GM21619 (cell line): Measurements from ENCODE around the gene SETDB1.
A peak's percentile ranks its signal among the peaks of the same experiment; 100 is the strongest.

Experiments
- ATAC-seq: cut with Tn5 transposase; IDR thresholded peaks from one replicate; pipeline ENCODE4 v1.9.1; 2021; ENCODE audit not compliant: unreplicated experiment

The SETDB1 gene

DNA sequence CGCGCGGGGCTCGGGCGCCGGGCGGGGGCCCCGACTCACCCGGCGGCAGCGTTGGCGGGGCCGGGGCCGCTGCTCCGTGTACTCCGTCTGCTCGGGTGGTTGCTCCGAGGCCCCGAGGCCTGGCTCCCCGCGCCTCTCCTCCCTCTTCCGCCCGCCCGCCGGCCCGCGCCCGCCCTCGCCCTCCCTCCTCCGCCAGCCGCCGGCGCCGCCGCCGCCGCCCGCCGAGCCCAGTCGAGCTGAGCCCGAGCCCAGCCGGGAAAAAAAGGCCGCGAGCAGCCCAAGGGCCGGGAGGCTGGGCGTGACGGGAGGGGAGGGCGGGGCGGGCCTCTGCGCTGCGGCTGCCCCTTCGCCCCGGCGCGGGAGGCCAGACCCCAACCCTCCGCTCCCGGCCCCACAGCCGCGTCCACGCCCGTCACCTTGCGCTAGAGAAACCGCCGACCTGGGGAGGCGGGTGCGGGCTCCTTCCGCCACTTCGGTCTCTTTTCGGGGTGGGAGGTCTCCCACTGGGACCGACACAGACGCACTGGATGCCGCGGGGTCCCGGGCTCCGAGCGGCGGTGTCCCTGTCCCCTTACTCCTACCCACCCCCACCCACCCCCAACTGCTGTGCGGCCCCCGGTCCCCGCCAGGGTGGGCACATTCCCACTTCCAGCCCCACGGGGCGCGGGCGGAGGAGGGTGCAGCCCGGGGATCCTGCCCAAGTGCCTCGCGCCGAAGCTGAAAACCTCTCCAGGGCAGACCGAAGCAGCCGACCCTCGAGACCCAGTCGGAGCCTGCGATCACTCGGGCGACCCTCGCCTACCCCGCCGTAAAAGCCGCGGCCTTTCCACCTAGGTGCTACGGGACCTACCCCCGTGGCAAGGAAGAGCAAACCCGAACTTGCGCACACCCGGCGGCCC lies 48.7 kb downstream of the SETDB1 start, which contains the start of gene CERS2:
TSS of gene CERS2 (minus strand) at position 256 of the 899 bp plus-strand sequence. CDS start 5,745 bp downstream, outside the sequence.
- ATAC-seq, result peak; percentile 49

DNA sequence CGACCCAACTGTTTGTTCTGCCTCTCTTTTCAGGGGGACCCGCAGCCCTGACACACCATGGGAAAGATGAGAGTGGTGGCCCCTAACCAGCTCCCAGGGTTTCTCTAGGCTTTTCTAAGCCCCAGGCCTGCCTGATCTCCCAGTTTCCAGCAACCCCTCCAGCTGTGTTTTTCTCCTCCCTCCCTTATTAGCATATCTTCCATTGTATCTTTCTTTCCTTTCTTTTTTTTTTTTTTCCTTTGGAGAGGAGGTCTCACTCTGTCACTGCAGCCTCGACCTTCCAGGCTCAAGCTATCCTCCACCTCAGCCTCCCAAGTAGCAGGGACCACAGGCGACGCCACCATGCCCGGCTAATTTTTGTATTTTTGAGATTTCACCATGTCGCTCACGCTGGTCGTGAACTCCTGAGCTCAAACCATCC lies 50.2 kb downstream of the SETDB1 start:
- ATAC-seq, result no peak

DNA sequence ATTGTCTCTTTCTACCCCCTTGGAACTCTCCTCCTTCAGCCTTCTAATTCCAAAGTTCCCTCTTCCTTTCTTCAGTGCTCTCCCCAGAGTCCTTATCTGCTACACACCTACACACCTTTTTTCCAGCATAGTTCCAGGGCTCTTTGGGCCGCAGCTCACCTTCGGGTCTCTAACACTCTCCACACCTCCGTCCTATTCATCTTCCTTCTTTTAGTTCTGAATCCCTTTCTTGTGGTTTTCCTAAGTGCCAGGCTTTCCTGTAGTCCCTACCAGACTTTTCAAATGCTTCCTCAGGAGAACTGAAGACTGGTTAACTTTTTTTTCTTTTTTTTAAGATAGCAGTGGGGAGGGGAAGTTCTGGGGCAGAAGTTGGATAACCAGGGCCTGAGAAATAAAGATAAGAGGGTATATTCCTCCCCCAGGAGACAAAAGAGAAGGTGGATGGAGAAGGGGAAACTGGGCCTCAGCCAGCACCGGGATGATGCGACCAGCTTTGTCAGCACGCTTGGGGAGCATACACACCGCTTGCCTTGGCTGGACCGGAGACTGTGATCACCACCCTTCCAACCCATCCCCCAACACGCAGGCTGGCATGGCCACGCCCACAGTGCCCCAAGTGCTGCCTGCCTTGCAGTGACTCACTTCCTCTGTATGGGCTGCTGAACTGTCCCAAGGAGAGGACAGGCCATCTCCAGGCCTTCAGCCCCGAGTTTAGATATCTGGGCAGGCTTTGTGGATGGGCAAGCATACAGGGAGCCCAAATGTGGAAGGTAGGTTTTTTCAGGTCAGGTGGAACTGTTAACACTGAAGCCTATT lies 50.9 kb downstream of the SETDB1 start:
- ATAC-seq, result no peak

DNA sequence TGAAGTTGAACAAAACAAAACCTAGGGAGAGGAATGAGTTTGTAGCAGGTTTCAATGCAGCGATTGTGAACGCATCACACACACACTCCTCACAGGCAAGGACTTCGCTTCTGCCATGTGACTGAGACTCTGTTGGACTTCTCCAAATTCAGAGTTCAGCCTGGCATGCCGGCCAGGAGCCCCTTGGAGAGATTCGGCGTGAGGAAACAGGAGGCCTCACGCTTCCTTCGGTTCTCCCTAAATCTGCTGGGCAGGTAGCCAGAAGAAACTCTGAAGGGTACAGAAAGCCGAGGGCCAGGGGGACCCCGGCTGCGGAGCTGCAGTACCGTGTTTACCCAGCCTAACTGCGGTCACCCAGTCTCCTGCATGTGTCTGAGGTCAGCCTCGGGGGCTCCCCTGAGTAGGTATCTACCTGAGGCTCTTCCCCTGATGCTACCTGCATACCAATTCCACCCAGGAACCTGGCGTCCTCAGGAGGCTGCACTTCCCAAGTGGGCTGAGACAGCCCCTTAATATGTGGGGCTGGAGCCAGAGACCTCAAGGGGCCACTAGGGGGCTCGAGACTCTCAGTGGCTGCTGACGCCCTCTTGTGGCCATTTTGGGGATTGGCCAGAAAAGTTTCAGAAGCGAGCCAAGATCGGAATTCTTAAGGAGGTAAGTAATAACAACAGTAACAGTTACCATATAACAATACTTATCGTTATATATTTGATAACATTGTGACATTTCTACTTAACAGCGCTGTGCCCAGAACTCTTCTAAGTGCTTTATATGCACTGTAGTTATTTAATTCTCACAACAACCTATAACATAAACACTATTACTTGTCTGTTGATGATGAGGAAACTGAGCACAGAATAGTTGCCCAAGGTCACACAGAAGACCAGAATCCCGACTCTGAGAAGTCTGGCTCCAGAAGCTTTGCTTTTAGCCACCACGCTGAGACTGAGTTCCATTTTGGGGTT lies 53.2 kb downstream of the SETDB1 start:
- ATAC-seq, result peak; percentile 56

DNA sequence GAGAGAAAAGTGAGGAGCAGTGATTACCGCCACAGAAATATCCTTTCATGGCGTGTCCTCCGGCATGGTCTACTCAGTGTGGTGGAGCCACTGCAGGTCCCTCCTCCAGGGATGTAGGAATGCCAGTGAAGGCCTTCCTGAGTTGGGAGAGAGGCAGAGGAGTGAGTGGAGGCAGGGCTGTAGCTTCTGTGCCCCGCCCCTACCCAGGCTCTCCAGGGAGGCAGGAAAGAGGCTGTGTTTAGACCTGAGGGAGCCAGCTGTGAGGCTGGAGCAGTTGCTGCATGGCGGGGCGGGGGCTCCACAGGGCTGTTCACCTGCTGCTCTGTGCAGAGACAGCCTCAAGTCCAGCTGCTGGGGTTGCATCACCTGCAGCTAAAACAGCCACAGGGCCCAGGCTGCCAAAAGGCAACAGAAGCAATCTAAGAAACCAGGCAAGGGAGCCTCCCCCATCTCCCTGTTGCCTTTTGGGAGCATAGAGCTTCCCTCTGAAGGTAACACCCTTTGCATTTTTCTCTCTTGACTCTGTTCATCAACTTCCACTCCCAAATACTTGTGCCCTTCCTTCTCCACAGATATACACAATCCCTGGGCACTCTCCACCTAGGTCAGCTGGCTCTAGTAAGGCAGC lies 55.1 kb downstream of the SETDB1 start:
- ATAC-seq, result no peak

DNA sequence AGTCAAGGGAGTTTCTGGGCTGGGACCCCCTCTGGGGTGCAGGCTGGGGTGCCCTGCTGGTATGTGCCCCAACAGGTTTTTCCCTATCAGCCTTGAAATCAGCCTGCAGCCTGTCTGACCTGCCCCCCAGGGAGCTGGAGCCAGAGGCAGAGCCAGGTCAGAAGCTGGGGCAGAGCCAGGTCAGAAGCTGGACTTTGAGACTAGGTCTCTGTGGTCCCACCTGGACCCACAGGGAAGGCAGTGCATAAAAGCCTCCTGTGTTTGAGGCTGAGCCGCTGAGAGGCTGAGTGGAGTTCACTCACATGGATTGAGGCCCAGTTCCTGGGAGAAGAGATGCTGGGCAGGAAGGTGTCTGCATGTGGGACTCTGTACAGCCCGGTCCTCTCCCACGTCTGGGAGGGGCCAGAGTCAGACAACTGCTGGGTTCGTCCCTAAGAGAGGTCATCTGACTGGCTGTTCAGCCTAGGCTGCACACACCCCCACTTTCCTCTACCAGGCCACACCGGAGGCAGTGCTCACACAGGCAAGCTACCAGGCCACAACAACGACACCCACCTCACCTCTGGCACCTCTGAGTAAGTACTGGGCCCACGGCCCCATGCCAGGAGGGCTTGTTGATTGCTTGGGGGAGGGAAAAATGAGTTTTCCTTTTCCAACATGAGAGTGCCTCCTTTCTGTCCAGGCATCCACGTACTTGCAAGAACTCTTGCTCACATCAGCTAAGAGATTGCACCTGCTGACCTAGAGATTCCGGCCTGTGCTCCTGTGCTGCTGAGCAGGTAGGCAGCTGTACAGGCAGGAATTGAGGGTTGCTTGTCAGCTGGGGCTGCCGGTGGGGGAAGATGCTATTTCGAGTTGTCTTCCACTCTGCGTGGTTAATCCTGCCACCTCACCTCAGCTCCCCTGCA lies 55.9 kb downstream of the SETDB1 start, which contains the start of gene ANXA9:
TSS of gene ANXA9 (plus strand) at position 488 of the 908 bp plus-strand sequence. CDS start 814 bp downstream, outside the sequence.
- no peak for ATAC-seq

DNA sequence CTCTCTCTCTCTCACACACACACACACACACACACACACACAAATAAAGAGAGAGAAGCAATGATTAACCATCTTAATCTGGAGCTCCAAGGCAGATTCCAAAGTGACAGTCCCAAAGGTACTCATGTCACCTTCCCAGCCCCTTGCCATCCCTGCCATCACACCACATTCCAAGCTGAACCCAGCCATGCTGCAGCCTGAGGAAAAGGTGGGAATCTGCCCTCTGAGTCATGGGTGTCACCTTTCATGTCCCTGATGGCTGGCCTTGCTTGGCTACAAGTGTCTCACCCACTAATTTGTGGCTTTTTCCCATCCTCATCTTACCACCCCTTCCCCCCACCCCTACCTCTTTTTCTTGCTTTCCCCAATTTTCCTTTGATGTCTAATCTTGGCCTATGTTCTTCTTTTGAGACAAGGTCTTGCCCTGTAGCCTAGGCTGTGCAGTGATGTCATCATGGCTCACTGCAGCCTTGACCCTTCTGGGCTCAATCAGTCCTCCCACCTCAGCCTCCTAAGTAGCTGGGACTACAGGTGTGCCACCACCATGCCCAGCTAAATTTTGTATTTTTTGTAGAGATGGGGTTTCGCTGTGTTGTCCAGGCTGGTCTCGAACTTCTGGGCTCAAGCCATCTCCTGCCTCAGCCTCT lies 59.1 kb downstream of the SETDB1 start:
- ATAC-seq, result no peak

DNA sequence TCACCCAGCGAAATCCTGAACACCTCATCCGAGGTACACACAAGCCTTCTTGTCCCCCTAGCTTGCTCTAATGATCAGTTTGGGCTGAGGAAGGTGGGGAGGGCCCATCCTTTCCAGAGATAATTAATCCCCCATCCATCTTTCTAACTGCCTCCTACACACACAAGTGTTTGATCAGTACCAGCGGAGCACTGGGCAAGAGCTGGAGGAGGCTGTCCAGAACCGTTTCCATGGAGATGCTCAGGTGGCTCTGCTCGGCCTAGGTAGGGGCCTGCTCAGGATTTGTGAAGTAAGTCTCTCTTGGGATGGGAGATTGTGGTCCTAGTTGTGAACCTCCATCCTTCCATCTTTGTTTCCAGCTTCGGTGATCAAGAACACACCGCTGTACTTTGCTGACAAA lies 61.8 kb downstream of the SETDB1 start:
- ATAC-seq, result no peak

DNA sequence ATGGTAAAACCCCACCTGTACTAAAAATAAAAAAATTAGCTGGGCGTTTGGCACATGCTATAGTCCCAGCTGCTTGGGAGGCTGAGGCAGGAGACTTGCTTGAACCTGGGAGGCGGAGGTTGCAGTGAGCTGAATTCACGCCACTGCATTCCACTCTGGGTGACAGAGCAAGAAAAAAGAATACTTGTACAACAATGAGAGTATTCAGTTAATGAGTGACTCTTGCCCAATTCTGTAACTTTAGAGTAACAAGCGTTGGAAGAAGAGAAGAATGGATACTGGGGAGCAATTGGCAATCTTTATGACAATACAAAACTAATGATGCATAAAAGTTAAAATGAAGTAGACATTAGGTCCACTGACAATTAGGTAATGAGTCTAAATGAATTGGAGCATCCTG lies 66.5 kb downstream of the SETDB1 start:
- no peak for ATAC-seq

DNA sequence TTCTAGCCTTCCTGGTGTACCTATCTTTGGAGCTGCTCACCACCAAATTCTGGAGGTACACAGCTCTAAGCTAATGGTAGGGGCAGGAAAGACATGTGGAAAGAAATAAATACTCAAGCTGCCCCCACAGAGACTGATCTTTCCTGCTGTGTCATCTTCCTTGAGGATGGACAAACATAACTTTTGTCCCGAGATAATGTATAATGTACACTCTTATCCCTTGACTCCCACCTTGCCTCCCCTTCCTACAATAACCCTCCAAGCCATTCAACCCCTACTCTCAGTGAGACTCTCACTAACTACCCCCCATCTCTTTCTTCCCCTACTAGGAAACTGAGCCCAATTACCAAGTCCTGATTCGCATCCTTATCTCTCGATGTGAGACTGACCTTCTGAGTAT lies 68.1 kb downstream of the SETDB1 start:
- ATAC-seq, result no peak

DNA sequence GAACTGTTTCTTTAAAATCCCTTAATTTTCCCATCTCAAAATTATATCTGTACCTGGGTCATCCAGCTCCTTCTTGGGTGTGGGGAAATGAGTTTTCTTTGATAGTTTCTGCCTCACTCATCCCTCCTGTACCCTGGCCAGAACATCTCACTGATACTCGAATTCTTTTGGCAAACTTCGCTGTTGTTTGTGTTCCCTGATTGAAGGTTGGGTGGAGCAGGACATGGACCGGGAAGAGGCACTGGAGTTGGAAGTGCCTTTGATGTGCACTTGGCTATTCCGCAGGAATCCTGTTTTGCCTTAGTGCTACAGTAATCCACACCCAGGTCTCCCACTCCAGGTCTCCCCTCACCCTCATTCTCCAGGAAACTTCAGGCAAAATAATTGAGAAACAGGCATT lies 69.3 kb downstream of the SETDB1 start:
- ATAC-seq, result no peak

DNA sequence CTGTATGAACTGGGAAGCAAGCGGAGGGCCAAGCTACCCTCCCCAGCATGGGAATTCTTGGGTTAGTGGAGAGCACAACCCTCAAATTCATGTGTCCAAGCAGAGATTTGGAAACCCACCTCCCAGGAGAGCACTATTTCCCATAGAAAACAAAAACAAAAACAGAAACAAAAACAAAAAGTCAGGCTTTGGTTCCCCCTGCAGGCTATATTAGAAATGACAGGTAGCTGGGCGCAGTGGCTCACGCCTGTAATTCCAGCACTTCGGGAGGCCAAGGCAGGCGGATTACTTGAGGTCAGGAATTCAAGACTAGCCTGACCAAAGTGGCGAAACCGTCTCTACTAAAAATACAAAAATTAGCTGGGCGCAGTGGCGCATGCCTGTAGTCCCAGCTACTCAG lies 69.7 kb downstream of the SETDB1 start:
- ATAC-seq, result no peak

DNA sequence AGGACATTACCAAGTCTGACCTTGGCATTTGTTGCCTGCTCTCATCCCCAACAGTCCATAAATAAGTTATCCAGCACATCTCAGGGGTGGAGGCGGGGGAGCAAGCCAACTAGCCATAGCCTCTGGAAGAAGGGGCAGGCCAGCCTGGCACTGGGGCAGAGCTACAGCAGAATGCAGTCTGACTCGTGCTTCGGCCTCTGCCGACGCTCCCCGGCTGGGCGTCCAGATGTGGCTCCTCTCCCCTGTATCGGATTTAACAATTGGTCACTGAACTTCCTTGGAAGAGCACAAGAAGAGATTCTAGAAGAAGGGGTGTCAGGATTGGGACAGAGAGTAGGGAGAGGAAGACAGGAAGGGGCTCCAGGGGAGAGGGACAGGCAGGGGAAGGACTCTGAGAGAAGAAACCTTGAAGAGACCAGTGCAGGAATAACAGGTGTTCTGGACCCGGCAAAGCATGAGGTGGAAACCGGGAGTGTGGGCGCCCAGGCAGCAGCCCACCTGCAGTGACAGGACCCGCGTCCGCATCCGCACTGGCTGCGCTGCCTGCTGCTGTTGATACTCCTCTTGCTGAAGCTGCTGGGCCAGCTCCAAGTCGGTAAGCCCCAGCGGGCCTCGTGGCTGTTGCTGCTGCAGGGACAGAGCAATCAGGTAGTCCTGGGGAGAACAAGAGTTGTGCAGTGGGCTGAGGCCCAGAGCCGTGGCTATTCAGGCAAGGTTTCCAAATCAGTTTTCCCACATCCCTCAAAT lies 71.1 kb downstream of the SETDB1 start:
- ATAC-seq, result no peak

DNA sequence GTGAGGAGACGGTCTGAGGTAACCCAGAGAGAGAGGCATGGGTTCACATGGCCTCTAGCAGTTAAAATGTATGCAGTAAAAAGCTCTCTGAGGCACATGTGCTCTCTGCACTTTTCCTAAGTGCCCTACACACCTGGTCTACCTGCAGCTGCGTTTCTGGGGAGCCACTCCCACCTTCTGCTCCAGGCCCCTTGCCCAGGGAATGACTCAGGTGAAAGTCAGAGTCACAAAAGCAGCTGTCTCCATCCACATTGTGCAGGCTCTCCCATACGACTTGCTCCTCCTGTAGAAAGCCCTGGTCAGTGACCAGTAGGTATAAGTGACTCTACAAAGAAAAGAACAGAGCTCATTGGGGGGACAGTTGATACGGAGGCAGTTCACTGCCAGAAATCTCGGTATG lies 71.8 kb downstream of the SETDB1 start:
- ATAC-seq, result no peak

DNA sequence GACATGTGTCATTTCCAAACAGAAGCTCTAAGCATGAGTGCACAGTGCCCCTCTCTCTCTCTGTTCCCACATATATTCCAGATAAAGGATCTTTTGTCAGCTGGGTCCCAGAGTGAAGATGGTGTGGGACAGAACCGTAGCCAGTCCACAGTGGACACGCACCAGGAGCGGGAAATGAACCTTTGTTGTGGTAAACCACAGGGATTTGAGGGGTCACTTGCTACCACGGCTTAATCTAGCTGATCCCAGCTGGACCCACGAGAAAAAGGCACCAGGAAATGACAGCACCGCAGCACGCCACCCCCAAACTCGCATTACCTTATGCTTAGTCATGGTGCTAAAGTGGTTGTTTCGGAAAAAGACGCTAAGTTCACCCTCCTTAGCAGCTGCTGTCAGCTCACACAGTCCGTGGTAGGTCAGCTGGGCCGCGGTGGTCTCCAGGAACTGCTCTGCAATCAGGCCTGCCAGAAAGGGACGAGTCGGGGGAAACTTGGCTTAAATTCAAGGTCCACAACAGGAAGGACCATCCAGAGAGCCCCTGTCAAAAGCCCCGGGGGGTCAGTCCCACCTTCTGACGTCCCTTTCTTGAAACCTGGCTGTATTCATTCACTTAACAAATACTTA lies 73.0 kb downstream of the SETDB1 start:
- no peak for ATAC-seq

DNA sequence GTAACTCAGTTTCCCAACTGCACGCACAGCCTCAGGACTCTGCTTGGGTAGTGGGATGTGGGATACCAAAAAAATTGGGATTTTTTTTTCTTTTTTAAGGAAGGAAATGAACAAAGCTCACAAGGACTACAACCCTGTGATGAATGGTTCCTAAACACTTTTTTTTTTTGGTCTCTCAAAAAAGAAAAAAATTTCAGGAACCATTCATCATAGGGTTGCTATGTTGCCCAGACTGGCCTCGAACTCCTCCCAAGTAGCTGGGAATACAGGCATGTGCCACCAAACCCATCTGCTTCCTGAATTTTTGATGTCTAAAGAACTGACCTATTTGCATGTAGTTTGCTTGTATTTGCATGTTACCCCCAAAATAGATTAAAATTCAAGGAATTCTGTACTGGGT lies 73.8 kb downstream of the SETDB1 start:
- ATAC-seq, result no peak

DNA sequence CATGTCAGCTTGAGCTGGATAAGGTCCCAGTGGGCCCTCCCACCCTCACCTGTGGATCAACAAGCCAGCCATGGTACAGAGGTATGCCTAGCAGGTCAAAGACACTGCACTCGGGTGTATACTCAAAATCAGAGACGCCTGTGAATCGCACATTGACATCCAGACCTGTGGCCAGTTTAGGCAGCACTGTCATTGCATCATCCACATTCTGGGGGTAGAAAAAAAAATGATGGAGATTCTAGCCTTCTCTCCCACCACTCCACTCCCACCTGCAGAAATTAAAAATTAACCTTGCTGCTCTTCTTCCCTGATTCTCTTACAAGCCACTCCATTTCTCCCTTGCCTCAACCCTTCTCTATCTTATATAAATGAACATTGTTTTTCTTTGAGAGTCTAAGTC lies 74.2 kb downstream of the SETDB1 start:
- ATAC-seq, result no peak

DNA sequence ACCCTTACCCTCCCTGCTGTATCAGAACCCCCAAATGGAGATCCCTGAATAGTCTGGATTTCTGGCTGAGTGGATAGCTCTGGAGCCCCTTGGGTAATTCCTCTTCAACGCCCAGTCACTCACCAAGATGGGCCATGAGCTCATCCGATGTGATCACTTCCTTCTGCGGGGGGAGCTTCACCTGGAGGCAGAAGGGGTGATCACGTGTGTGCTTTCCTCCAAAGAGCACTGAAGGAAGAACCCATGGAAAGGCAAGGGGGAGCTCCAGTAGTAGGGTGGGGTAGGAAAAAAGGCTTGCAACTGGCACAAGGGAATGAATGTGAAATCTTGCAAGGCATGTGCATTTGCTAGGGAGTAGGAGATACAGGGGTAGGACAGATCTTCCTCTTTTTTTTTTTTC lies 75.4 kb downstream of the SETDB1 start:
- ATAC-seq, result no peak
